ENCODE measurements around the gene NUP98. TPM values are rescaled to one million over a fixed set of nuclear protein-coding genes. Genes with fewer than 3 reads are reported as not detected.

Gene NUP98
- total and polyA plus RNA-seq, 2 of the 13 experiments (the other 11 are each of a cell fraction or from before 2014, with no cell fraction given): 76.6 to 85.3 TPM

DNA sequence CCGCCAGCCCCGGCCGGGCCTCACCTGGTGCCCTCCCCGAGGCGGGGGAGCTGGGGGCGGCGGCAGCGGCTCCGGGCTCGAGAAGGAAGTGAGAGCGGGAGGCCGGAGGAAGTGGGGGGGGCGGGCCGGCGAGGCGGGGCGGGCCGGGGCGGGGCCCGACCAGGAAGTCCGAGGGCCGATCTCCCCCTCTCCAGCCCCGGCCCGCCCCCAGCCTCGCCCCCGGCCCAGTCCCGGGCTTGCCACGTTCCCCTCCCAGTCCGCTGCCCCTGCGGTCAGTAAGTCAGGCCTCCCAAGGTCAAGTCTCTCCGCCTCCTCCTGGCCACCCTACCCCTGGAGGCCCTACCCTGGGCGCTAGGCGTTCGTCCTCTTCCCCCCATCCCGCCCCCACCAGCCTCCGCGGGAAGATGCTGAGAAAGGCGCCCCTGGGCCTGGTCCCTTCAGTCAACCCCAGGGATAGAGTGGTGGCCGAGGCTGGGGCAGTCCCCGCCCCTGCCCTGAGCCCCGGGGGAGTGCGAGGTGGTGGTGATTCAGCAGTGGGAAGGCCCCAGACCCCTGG, 43.6 kb upstream of the NUP98 start, which contains the start of gene RHOG:
TSS of gene RHOG (minus strand) at position 90 of the 556 bp plus-strand sequence. CDS start 12,821 bp downstream, outside the sequence.
- BruUV-seq (replicated peaks): no TSS peak
- Histone ChIP-seq H3K79me2 (ENCODE audit: insufficient read depth, low read length) (peaks cover 20% of the 10 kb centered on the region), H3K36me3 (replicated peaks in 1 of 2; ENCODE audit: control insufficient read depth in 1 of 2, insufficient read depth in 2 of 2, low read length in 2 of 2) (no peaks in the 10 kb centered on the region; a peak in 1 of 5 replicates), H3K9ac (ENCODE audit: insufficient read depth, low read depth, low read length) (peak within 1 kb of the TSS; percentile 73), H2AFZ (ENCODE audit: low read length) (peak within 1 kb of the TSS; percentile 9), H3K9me3 (ENCODE audit: low read length) (no peaks in the 10 kb centered on the region), H3K4me1 (ENCODE audit: insufficient read depth, low read length) (peaks cover 46% of the 10 kb centered on the region), H3K27me3 (ENCODE audit: control insufficient read depth in 1 of 2, insufficient read depth in 2 of 2, low read length in 2 of 2) (no peaks in the 10 kb centered on the region; a peak in 1 of 5 replicates), H3K27ac (ENCODE audit: extremely low read length, insufficient read depth, low read length) (peak within 1 kb of the TSS; percentile 75), H3K4me2 (ENCODE audit: low read depth, low read length) (peak within 1 kb of the TSS; percentile 97), H4K20me1 (ENCODE audit: insufficient read depth, low read length) (peaks cover 5% of the 10 kb centered on the region; the same call in 1 of the 2 replicates), H3K4me3 (replicated peaks in 1 of 3; ENCODE audit: insufficient read depth in 1 of 3, low read depth in 2 of 3, low read length in 3 of 3) (peak within 1 kb of the TSS; percentile 79 to 84 (median 83))
- 0% methylated on average over 6 of the region's 42 CpGs for WGBS (ENCODE audit: low lambda C conversion rate)
- intact Hi-C loops (cut with micrococcal nuclease; ENCODE audit: unreplicated experiment) (loop anchor here (1.0 to 2.0 kb wide), 3 partner anchors 14 to 32 kb away; partner anchors contain the start of genes PGAP2 and STIM1), in situ Hi-C loops (cut with HindIII; ENCODE audit: extremely low pct_ligation_motif_present, low pct_unique_long_range_greater_than_20kb) (no loop called here)
- ATAC-seq: peak; percentile 85
- peak; percentile 35 for DNase-seq (ENCODE audit: low spot score)
- FAIRE-seq: no peak
- ChIA-PET CTCF (ENCODE audit: low intra/inter-chr PET ratio, low total read pairs) (interaction anchor here (1.5 kb wide), 1 partner anchor 16 kb away, joined by 15 read pairs; no protein-coding TSS in a partner anchor), POLR2A (interaction anchor here (0.5 to 4.8 kb wide), 16 partner anchors 8 to 220 kb away, joined by 3 to 42 read pairs (median 4); partner anchors contain the start of genes NUP98, PGAP2 and STIM1)
- TF ChIP-seq CENPT (CRISPR knock-in tag; IDR thresholded peaks at IDR 0.05; ENCODE audit: low read depth) (no peak), SALL1 (CRISPR knock-in tag; IDR thresholded peaks at IDR 0.05) (no peak), ATF6 (CRISPR knock-in tag; conservative IDR thresholded peaks at IDR 0.05) (no peak), PTBP1 (IDR thresholded peaks at IDR 0.05; ENCODE audit: low read depth, low read length, poor library complexity, severe bottlenecking) (no peak), AGO1 (IDR thresholded peaks at IDR 0.05; ENCODE audit: low read depth, low read length, poor library complexity, severe bottlenecking) (no peak), GABPA (IDR thresholded peaks at IDR 0.05; ENCODE audit: low read depth, low read length) (peak; percentile 46), GABPA (CRISPR knock-in tag; IDR thresholded peaks at IDR 0.05; ENCODE audit: low read depth) (no peak), RBFOX2 (IDR thresholded peaks at IDR 0.05; ENCODE audit: low read depth, low read length) (0 out of 2 replicates have a peak, but pooled peaks have one; percentile 54), ZNF724P (CRISPR knock-in tag; IDR thresholded peaks at IDR 0.05; ENCODE audit: borderline replicate concordance) (no peak), MAZ (IDR thresholded peaks at IDR 0.05; ENCODE audit: borderline replicate concordance, low read depth, low read length) (no peak; the same call in 1 of the 2 replicates), MAZ (CRISPR knock-in tag; IDR thresholded peaks at IDR 0.05; ENCODE audit: low read depth) (0 out of 2 replicates have a peak, but pooled peaks have one; percentile 4), ZNF770 (CRISPR knock-in tag; IDR thresholded peaks at IDR 0.05) (no peak; the same call in 1 of the 2 replicates), KDM4B (CRISPR knock-in tag; IDR thresholded peaks at IDR 0.05) (no peak), ZSCAN9 (CRISPR knock-in tag; IDR thresholded peaks at IDR 0.05; ENCODE audit: borderline replicate concordance) (no peak), RXRA (CRISPR knock-in tag; IDR thresholded peaks at IDR 0.05) (no peak), SIN3A (IDR thresholded peaks at IDR 0.05; ENCODE audit: borderline replicate concordance, low read depth, low read length) (peak; percentile 57; the same call in 1 of the 2 replicates), TAF15 (IDR thresholded peaks at IDR 0.05; ENCODE audit: low read depth, low read length, poor library complexity, severe bottlenecking) (peak; percentile 47)
- TF ChIP-seq, protein P1, sequence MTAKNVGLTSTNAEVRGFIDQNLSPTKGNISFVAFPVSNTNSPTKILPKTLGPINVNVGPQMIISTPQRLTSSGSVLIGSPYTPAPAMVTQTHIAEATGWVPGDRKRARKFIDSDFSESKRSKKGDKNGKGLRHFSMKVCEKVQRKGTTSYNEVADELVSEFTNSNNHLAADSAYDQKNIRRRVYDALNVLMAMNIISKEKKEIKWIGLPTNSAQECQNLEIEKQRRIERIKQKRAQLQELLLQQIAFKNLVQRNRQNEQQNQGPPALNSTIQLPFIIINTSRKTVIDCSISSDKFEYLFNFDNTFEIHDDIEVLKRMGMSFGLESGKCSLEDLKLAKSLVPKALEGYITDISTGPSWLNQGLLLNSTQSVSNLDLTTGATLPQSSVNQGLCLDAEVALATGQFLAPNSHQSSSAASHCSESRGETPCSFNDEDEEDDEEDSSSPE (CRISPR knock-in tag; IDR thresholded peaks at IDR 0.05): no peak
